K562 (cell line): ENCODE results near the gene SLC35A2. TPM values are rescaled to one million over a fixed set of nuclear protein-coding genes. Genes with fewer than 3 reads are reported as not detected.

ENCODE experiments used
- AFF1 ChIP-seq, 2 experiments: fragments of 450-650 bp; IDR thresholded peaks; 2 replicates each; pipeline ENCODE4 v1.6.1; 2018; ENCODE audit warnings: mild to moderate bottlenecking in 2 of 2, low read depth in 1 of 2; ENCODE audit not compliant: partially characterized antibody in 2 of 2
- BRCA1 ChIP-seq, 2 experiments: fragments of 450-650 bp in 1 of 2; sonication (generic) in 1 of 2; formaldehyde crosslinking in 1 of 2; IDR thresholded peaks; 2 replicates each; pipeline versions ENCODE4 v1.5.0 to v1.6.1; 2017 to 2020; ENCODE audit warnings: mild to moderate bottlenecking in 1 of 2, missing genetic modification reagents in 1 of 2
- E2F6 ChIP-seq, 2 experiments: IDR thresholded peaks; 2 replicates each; pipeline ENCODE4 v1.6.1; 2011; ENCODE audit warnings: borderline replicate concordance in 1 of 2, control low read depth in 1 of 2, low read depth in 1 of 2, low read length in 1 of 2, mild to moderate bottlenecking in 1 of 2, mixed read lengths in 1 of 2, moderate library complexity in 1 of 2; ENCODE audit not compliant: insufficient read depth in 1 of 2, insufficient read length in 1 of 2, poor library complexity in 1 of 2, severe bottlenecking in 1 of 2; ENCODE audit errors: extremely low read depth in 1 of 2
- NCOA2 ChIP-seq, 2 experiments: fragments of 450-650 bp; IDR thresholded peaks; 2 replicates each; pipeline ENCODE4 v1.6.1; 2018; ENCODE audit warnings: mild to moderate bottlenecking in 2 of 2, moderate library complexity in 1 of 2; ENCODE audit not compliant: partially characterized antibody in 2 of 2
- RBBP5 ChIP-seq: fragments of 200-600 bp; sonication (generic); IDR thresholded peaks from 2 replicates; pipeline ENCODE4 v1.6.1; 2012; ENCODE audit warnings: borderline replicate concordance, mild to moderate bottlenecking, low read length, control low read depth, inconsistent platforms; ENCODE audit not compliant: insufficient read depth, poor library complexity, severe bottlenecking
- TBP ChIP-seq: optimal IDR thresholded peaks from 2 replicates; pipeline ENCODE3; 2011; ENCODE audit warnings: low read depth, low read length, improper control_type of control experiment
- TEAD2 ChIP-seq: fragments of 450-650 bp; IDR thresholded peaks from 2 replicates; pipeline ENCODE4 v1.6.1; 2016; ENCODE audit warnings: missing genetic modification characterization, control low read depth, missing compliant biosample characterization
- ZBTB11 ChIP-seq, 3 experiments: fragments of 200-800 bp in 1 of 3; fragments of 250-450 bp in 1 of 3; fragments of 450-650 bp in 1 of 3; sonication (Bioruptor Pico) in 1 of 3; sonication (Bioruptor generic) in 1 of 3; formaldehyde crosslinking in 1 of 3; IDR thresholded peaks; 2 replicates each; pipeline versions ENCODE4 v1.6.1 to v1.8.0; 2016 to 2022; ENCODE audit warnings: mild to moderate bottlenecking in 2 of 3, missing genetic modification characterization in 2 of 3, missing compliant biosample characterization in 1 of 3, moderate library complexity in 1 of 3
- ZBTB5 ChIP-seq: fragments of 450-650 bp; IDR thresholded peaks from 2 replicates; pipeline ENCODE4 v1.6.1; 2017; ENCODE audit warnings: antibody characterized with exemption
- polyA plus RNA-seq, 8 experiments: library from polyadenylated mRNA; depleted of rRNA in 4 of 8; stranded (reverse) in 5 of 8; unstranded in 3 of 8; fragments of >200 nt; fragmentation: Nextera tagmentation in 2 of 8; fragmentation: Illumina TruSeq in 1 of 8; extraction: Ambion mirVana in 2 of 8; extraction: Trizol in 1 of 8; gene quantifications; 2 replicates each; pipeline versions ENCODE4 v1.2.1 to v1.2.3, GENCODE V29; 2011 to 2014; ENCODE audit warnings: inconsistent platforms in 1 of 8, missing spikeins in 1 of 8
- total RNA-seq, 7 experiments: library from RNA; depleted of rRNA in 6 of 7; stranded (reverse); fragments of >200 nt in 6 of 7; fragmentation: Illumina TruSeq in 2 of 7; extraction: Trizol in 2 of 7; gene quantifications; 2 replicates each; pipeline versions ENCODE4 v1.2.1 to v1.2.3, GENCODE V29; 2011 to 2021; ENCODE audit warnings: low replicate concordance in 1 of 7

Gene SLC35A2
- total and polyA plus RNA-seq, 9 of the 15 experiments (the other 6 are each of a cell fraction or from before 2014, with no cell fraction given) = 3.3 to 38.9 (median 20.0) TPM

GRCh38 chrX:48919360-48919841 is 8.0 kb upstream of the SLC35A2 start (continued):
- TF ChIP-seq AFF1 (IDR thresholded peaks at IDR 0.05; ENCODE audit: low read depth in 1 of 2, partially characterized antibody in 2 of 2) = no peak
- no peak for TF ChIP-seq E2F6 (IDR thresholded peaks at IDR 0.05; ENCODE audit: borderline replicate concordance in 1 of 2, extremely low read depth in 1 of 2, insufficient read depth in 1 of 2, insufficient read length in 1 of 2, low read depth in 1 of 2, low read length in 1 of 2, poor library complexity in 1 of 2, severe bottlenecking in 1 of 2)
- TF ChIP-seq TEAD2 (tag) = 0 out of 2 replicates have a peak, but pooled peaks have one; percentile 13
- peak; percentile 23 for TF ChIP-seq RBBP5
- no peak for TF ChIP-seq ZBTB5
- TF ChIP-seq BRCA1 (IDR thresholded peaks at IDR 0.05) = no peak
- TF ChIP-seq BRCA1 (CRISPR knock-in tag; IDR thresholded peaks at IDR 0.05) = no peak
- TF ChIP-seq NCOA2 (IDR thresholded peaks at IDR 0.05; ENCODE audit: partially characterized antibody in 2 of 2) = no peak
- TF ChIP-seq TBP = no peak
- no peak for TF ChIP-seq ZBTB11 (CRISPR knock-in tag; IDR thresholded peaks at IDR 0.05)
